ENCODE measurements around the gene GSTM4. TPM values are rescaled to one million over a fixed set of nuclear protein-coding genes. Genes with fewer than 3 reads are reported as not detected.

Gene GSTM4
- total RNA-seq, 1 experiment from 2014 or later, result 22.0 TPM

DNA sequence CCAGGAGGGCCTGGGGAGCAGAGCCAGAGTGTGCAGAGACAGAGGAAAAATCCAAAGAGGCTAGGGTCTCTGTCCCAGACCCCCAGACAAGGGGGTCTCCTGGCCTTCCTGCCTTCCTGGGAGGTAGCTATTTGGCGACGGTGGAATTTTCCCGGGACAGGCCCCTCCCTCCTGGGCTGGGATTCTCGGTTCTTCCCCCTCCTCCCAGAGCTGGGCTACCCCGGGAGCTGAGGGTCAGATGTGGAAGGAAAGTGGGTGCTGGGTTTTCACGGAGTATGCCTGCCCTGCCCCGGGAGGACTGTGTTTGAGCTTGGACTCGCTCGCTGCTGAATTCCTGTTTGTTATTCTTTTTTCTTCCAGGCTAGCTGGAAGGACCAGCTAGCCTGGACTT lies 35.5 kb upstream of the GSTM4 start:
- intact Hi-C loops (cut with micrococcal nuclease; ENCODE audit: unreplicated experiment) (loop anchor here (5.0 kb wide), 1 partner anchor 73 kb away; the partner anchor contains the start of gene GNAI3), in situ Hi-C loops (cut with HindIII; ENCODE audit: low pct_unique_long_range_greater_than_20kb, low sequenced_read_pairs) (no loop called here)
- Histone ChIP-seq H3K4me3 (ENCODE audit: low read depth in 2 of 2, low read length in 2 of 2) (peak overlapping the region; percentile 84 to 92), H3K36me3 (ENCODE audit: control insufficient read depth, insufficient read depth, low read length) (no peaks in the 10 kb centered on the region), H3K27me3 (ENCODE audit: control insufficient read depth, insufficient read depth, low read length) (no peaks in the 10 kb centered on the region), H3K4me1 (ENCODE audit: control insufficient read depth, insufficient read depth, low read length) (peaks cover 15% of the 10 kb centered on the region), H3K9me3 (ENCODE audit: control insufficient read depth, insufficient read depth, low read depth, low read length) (no peaks in the 10 kb centered on the region), H3K27ac (ENCODE audit: low read length) (peak overlapping the region; percentile 94)
- TF ChIP-seq TCF7L2 (IDR thresholded peaks at IDR 0.05; ENCODE audit: low read depth, low read length) (no peak), POLR2AphosphoS5 (IDR thresholded peaks at IDR 0.05; ENCODE audit: low read depth, low read length) (no peak), SIN3A (IDR thresholded peaks at IDR 0.05; ENCODE audit: borderline replicate concordance, insufficient read depth, low read depth, low read length) (no peak; the same call in 1 of the 2 replicates)
- TF ChIP-seq, protein P1, sequence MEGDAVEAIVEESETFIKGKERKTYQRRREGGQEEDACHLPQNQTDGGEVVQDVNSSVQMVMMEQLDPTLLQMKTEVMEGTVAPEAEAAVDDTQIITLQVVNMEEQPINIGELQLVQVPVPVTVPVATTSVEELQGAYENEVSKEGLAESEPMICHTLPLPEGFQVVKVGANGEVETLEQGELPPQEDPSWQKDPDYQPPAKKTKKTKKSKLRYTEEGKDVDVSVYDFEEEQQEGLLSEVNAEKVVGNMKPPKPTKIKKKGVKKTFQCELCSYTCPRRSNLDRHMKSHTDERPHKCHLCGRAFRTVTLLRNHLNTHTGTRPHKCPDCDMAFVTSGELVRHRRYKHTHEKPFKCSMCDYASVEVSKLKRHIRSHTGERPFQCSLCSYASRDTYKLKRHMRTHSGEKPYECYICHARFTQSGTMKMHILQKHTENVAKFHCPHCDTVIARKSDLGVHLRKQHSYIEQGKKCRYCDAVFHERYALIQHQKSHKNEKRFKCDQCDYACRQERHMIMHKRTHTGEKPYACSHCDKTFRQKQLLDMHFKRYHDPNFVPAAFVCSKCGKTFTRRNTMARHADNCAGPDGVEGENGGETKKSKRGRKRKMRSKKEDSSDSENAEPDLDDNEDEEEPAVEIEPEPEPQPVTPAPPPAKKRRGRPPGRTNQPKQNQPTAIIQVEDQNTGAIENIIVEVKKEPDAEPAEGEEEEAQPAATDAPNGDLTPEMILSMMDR (IDR thresholded peaks at IDR 0.05), result no peak
- TF ChIP-seq, protein P2, sequence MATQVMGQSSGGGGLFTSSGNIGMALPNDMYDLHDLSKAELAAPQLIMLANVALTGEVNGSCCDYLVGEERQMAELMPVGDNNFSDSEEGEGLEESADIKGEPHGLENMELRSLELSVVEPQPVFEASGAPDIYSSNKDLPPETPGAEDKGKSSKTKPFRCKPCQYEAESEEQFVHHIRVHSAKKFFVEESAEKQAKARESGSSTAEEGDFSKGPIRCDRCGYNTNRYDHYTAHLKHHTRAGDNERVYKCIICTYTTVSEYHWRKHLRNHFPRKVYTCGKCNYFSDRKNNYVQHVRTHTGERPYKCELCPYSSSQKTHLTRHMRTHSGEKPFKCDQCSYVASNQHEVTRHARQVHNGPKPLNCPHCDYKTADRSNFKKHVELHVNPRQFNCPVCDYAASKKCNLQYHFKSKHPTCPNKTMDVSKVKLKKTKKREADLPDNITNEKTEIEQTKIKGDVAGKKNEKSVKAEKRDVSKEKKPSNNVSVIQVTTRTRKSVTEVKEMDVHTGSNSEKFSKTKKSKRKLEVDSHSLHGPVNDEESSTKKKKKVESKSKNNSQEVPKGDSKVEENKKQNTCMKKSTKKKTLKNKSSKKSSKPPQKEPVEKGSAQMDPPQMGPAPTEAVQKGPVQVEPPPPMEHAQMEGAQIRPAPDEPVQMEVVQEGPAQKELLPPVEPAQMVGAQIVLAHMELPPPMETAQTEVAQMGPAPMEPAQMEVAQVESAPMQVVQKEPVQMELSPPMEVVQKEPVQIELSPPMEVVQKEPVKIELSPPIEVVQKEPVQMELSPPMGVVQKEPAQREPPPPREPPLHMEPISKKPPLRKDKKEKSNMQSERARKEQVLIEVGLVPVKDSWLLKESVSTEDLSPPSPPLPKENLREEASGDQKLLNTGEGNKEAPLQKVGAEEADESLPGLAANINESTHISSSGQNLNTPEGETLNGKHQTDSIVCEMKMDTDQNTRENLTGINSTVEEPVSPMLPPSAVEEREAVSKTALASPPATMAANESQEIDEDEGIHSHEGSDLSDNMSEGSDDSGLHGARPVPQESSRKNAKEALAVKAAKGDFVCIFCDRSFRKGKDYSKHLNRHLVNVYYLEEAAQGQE (IDR thresholded peaks at IDR 0.05; ENCODE audit: insufficient read depth in 1 of 2, low read depth in 2 of 2, low read length in 1 of 2), result no peak
- DNase-seq (ENCODE audit: low read depth, low spot score), result no peak
- no TSS peak for BruUV-seq (replicated peaks)
- ATAC-seq, result peak; percentile 69
- ChIA-PET POLR2A (interaction anchor here (0.6 to 0.8 kb wide), 2 partner anchors 217 to 390 kb away, joined by 3 to 5 read pairs; no protein-coding TSS in a partner anchor), CTCF (interaction anchor here (0.7 kb wide), 1 partner anchor 74 kb away, joined by 3 read pairs; no protein-coding TSS in a partner anchor)

DNA sequence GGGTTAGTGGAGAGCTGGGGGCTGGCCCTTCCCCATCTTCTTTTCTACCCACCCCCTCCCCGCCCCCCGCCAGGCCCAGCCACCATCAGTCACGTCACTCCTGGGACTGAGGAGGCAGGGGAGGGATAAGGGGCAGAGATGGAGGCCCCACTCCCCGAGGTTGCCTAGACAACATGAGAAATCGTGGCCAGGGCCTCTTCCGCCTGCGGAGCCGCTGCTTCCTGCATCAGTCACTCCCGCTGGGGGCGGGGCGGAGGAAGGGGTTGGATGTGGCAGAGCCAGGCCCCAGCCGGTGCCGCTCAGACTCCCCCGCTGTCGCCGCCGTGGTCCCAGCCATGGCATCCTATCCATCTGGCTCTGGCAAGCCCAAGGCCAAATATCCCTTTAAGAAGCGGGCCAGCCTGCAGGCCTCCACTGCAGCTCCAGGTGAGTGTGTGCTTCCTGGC lies 35.0 kb upstream of the GSTM4 start:
- DNase-seq (ENCODE audit: low read depth, low spot score), result no peak
- POLR2A ChIA-PET, result interaction anchor here (0.8 kb wide), 1 partner anchor 389 kb away, joined by 3 read pairs; no protein-coding TSS in a partner anchor
- Histone ChIP-seq H3K4me3 (ENCODE audit: low read depth in 2 of 2, low read length in 2 of 2) (peak overlapping the region; percentile 84 to 92), H3K27ac (ENCODE audit: low read length) (peak overlapping the region; percentile 94), H3K4me1 (ENCODE audit: control insufficient read depth, insufficient read depth, low read length) (peaks cover 15% of the 10 kb centered on the region), H3K9me3 (ENCODE audit: control insufficient read depth, insufficient read depth, low read depth, low read length) (no peaks in the 10 kb centered on the region), H3K27me3 (ENCODE audit: control insufficient read depth, insufficient read depth, low read length) (no peaks in the 10 kb centered on the region), H3K36me3 (ENCODE audit: control insufficient read depth, insufficient read depth, low read length) (no peaks in the 10 kb centered on the region)
- TF ChIP-seq, protein P1 (IDR thresholded peaks at IDR 0.05), result no peak
- TF ChIP-seq, protein P2 (IDR thresholded peaks at IDR 0.05; ENCODE audit: insufficient read depth in 1 of 2, low read depth in 2 of 2, low read length in 1 of 2), result 0 out of 4 replicates have a peak, but pooled peaks of 1 of the 2 experiments have one; percentile 13
- CTCF ChIA-PET, result interaction anchor here (0.7 kb wide), 1 partner anchor 75 kb away, joined by 3 read pairs; no protein-coding TSS in a partner anchor
- intact Hi-C loops (cut with micrococcal nuclease; ENCODE audit: unreplicated experiment), result loop anchor here (5.0 kb wide), 1 partner anchor 74 kb away; the partner anchor contains the start of gene GNAI3
- BruUV-seq (replicated peaks), result no TSS peak
- ATAC-seq, result peak; percentile 82
- in situ Hi-C loops (cut with HindIII; ENCODE audit: low pct_unique_long_range_greater_than_20kb, low sequenced_read_pairs), result no loop called here

Data from Panc1 (cell line).